ENCODE results near the gene SLCO1B3.

Gene SLCO1B3

GRCh38 chr12:20917269-20917668 is 106.8 kb downstream of the SLCO1B3 start:
- no peak for DNase-seq

DNA sequence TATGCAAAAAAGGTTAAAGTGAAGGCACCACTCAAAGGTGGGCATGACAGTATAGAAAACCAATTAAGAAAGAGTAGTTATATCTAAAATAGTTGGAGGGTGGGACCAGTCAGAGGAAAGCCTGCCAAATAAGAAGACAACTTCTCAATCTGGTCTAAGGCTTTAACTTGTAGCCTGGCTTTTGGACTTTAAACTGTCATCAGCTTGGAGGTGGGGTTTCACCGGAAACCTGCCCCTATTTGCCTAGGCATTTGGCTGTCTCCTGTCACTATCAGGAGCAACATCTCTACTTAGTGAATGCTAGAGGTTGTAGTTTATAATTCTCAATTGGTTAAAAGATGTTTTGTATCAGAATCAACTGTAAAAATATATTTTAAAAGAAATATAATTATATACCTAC is 107.3 kb downstream of the SLCO1B3 start:
- DNase-seq: no peak

GRCh38 chr12:20931894-20932293 is 121.4 kb downstream of the SLCO1B3 start:
- DNase-seq: no peak

DNA sequence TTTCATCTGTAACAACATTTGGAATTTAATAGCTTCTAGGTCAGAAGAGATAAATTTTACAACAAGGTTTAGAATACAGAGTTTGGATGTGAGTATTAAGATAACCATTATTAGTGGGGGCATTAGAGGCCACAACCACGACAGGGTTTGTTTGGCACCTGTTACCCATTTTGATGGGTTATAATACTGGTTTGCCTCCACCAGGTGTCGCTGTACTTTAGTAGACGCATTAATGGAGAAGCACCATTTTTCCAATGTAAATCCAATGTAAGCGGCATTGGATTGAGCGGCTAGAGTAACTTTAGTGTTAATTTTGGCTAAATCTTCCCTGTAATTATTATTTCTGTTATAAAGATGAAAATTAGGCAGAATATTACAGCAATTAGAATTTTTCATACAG is 136.2 kb downstream of the SLCO1B3 start:
- no peak for DNase-seq

DNA sequence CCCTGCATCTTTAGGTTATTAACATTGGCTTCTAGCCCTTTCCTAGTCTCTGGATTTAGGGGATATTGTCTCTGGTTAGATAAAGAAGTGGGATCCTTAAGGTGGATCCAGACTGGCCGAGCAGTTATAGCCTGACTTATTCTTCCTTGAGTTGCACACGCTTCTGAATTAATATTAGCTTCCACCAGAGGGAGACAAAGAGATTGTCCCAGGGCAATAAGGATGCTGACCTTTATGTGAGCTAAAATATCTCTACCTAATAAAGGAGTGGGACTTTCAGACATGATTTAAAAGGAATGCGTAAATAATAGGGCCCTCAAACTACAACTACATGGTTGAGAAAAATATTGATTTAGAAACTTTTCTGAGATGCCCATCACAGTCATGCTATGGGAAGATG is 139.7 kb downstream of the SLCO1B3 start:
- DNase-seq: no peak

DNA sequence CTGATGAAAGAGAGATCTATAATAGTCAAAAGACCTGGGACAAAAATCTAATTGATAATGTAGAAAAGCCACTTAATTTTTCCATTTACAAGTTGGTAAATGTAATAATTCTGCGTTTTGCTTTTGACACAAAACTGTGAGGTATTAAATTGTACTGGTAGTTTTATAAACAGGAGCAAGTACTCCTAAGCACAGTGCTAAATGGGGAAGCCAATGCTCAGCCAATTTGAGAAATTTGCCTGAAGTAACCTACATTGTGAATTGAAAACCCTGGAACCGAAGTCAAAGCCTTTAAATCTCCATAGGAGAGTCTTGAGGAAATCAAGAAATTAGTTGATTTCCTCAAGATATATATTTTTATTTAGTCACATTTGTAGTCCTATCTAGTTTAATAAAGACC is 152.8 kb downstream of the SLCO1B3 start:
- no peak for DNase-seq

GRCh38 chr12:20963762-20964161 is 153.3 kb downstream of the SLCO1B3 start:
- DNase-seq: no peak

Measured in activated CD4-positive, CD25-positive, alpha-beta regulatory T cell (primary cell).